Stimulated activated CD4-positive, alpha-beta T cell treated with anti-CD3 and anti-CD28 coated beads, Interleukin-1b, Interleukin-23, amount 100 ng/mL, for 48 hours (primary cell): ENCODE results near the gene ATF7IP.

Source experiments
- DNase-seq: peaks from one replicate; pipeline ENCODE4 v3.0.0-alpha.2; 2020

ATF7IP gene

GRCh38 chr12:14510574-14510973 lies 145.1 kb downstream of the ATF7IP start:
- DNase-seq, result no peak

- DNase-seq, result no peak
Observed at GRCh38 chr12:14514154-14514842, 148.8 kb downstream of the ATF7IP start.

DNA sequence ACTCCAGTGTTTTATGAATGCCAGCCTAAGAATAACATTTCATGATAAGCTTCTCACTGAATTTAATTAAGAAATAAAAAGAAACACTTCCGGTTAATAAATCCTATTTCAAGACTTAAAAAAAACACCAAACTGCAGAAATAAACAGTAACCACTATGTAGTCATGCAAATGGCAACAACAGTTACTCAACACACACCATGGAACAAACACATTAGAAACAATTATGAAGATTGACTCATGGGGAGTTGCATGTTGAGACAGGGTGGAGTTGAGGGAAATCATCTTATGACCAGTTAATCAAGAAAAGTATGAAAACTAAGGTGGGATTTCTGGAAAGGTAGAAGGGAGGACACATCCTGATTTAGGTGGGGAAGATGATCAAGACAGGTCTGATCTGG lies 149.5 kb downstream of the ATF7IP start:
- no peak for DNase-seq

DNA sequence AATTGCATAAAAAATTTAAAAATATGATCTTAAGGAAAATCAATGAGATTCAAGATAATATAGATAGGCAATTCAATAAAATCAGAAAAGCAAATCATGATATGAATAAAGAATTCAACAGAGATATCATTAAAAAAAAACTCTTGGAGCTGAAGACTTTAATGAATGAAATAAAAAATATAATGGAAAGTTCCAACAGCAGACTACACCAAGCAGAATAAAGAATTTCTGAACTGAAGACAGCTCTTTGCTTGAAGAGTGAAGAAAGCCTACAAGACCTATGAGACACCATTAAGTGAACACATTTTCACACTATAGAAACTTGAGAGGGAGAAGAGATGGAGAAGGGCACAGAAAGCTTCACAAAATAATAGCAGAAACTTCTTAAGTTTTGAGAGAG lies 156.3 kb downstream of the ATF7IP start:
- DNase-seq, result no peak

DNA sequence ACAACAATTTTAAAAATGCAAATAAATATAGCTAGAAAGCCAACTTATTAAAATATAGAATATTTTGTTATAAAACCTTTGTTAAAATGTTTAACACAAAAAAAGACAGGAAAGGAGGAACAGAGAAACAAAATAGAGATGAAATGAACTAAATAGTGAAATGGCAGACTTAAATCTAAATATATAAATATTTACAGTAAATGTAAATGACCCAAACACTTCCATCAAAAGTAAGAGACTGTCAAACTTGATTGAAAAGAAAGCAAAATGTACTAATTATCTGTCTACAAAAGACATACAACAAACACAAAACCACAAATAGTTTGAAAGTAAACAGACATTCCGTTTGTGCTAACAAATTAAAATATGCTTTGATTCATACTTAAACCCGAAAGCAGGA lies 160.5 kb downstream of the ATF7IP start:
- no peak for DNase-seq

GRCh38 chr12:14532152-14532551 lies 166.7 kb downstream of the ATF7IP start:
- DNase-seq, result no peak

DNA sequence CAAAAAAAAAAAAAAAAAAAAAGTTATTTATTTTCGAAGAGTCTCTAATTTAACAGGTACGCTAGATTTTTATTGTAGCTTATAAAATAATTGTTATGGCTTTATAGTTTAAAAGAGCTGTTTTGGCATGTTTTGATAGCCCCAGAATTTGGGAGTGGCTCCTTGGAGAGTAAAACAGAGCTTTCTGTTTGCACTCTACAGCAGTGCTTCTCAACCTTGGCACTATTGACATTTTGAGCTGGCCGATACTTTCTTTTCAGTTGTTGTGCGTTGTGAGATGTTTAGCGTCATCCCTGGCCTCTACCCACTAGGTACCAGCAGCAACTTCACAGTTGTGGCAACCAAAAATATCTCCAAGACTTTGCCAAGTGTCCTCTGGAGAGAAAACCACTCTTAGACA lies 171.6 kb downstream of the ATF7IP start:
- DNase-seq, result no peak

GRCh38 chr12:14540801-14541462 lies 175.4 kb downstream of the ATF7IP start:
- no peak for DNase-seq

GRCh38 chr12:14545144-14546124 lies 180.0 kb downstream of the ATF7IP start:
- no peak for DNase-seq

DNA sequence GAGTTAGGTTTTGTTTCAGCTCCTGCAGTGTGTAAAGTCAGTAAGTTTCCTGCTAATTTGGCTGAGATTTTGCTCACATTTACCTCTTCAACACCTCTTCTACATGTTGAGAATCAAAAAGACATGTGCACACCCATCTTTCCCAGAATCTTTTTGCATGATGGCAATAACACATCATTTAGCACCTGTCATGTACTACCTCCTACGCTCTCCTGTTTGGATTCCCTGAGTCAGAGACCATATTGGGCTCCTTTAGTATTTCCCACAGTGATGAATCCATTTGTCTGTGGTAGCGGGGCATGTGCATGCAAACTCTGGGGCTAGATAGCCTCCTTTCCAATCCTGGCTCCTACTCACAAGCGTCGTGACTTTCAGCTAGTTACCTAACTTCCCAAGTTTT lies 182.1 kb downstream of the ATF7IP start:
- DNase-seq, result no peak

DNA sequence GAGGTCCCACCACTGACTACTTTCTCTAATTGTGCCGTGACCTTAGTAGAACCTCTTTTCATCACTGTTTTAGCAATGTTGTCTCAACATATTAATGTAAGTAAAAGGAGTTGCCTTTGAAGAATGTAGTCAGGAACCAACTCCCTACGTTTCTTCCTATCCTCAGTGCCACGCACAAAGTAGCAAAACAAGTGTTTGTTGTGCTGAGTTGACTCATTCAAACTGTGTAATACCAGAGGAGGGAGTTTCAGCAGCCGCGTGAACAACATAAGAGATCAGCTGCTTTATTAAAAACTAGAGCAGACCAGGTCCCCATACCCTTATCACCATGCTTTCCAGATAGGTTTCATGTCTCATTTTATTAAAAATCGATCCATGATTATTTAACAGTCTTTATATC lies 183.1 kb downstream of the ATF7IP start:
- DNase-seq, result no peak
